Measurements from ENCODE around the gene NAT9. TPM values are rescaled to one million over a fixed set of nuclear protein-coding genes. Genes with fewer than 3 reads are reported as not detected.

NAT9 gene
- total RNA-seq = 10 to 100 TPM; 14.3 to 26.6 (median 18.1) TPM

GRCh38 chr17:74776044-74776962 is at the start of gene NAT9:
TSS of gene NAT9 (minus strand) at chr17:74776345. CDS start at chr17:74775698, 647 bp downstream.
- 1% methylated on average over 34 to 50 of the region's 64 CpGs for WGBS, 2 donors
- intact Hi-C loops (cut with DNase I; ENCODE audit: low total_unique reads) = no loop called here

DNA sequence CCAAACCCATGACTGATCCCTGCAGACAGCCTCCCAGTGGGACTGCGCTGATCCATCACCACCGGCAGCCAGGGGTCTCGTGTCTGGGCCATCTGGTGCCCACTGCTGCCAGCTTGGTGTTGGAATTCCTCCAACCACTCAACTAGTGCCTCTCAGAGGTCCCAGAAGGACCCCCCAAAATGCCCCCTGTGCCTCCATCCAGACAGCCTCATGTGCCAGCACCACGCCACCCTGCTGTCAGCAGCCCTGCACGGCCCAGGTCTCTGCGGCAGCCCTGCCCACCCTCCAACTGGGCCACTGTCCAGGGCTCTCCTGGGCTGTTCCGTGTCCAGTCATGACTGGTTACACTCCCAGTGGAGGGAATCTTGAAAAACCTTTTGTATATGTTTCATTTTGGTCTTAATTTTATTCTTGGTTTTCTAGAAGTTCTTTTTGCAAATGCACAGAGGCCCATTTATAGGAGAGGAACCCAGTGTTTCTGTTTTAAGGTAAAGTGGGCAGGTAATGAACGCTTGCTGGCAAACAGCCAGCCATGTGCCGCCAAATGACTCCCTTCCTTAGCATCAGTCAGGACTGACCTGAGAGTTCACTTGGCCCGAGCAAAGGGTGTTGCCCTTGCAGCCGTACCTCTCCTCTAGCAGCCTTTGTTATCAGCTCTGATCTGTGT is 48.9 kb upstream of the NAT9 start:
- intact Hi-C loops (cut with DNase I; ENCODE audit: low total_unique reads) = no loop called here
- TF ChIP-seq, protein P1, sequence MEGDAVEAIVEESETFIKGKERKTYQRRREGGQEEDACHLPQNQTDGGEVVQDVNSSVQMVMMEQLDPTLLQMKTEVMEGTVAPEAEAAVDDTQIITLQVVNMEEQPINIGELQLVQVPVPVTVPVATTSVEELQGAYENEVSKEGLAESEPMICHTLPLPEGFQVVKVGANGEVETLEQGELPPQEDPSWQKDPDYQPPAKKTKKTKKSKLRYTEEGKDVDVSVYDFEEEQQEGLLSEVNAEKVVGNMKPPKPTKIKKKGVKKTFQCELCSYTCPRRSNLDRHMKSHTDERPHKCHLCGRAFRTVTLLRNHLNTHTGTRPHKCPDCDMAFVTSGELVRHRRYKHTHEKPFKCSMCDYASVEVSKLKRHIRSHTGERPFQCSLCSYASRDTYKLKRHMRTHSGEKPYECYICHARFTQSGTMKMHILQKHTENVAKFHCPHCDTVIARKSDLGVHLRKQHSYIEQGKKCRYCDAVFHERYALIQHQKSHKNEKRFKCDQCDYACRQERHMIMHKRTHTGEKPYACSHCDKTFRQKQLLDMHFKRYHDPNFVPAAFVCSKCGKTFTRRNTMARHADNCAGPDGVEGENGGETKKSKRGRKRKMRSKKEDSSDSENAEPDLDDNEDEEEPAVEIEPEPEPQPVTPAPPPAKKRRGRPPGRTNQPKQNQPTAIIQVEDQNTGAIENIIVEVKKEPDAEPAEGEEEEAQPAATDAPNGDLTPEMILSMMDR (IDR thresholded peaks at IDR 0.05) = no peak
- no peak for TF ChIP-seq POLR2A (IDR thresholded peaks at IDR 0.05)
- 74 to 82% methylated on average over 11 of the region's 11 CpGs for WGBS, 2 donors
- no peak overlapping the region for H3K4me3 ChIP-seq (ENCODE audit: low read depth, poor library complexity, severe bottlenecking)
- no peak for DNase-seq (ENCODE audit: low spot score in 2 of 2)

More at GRCh38 chr17:74776044-74776962, at the start of gene NAT9:
- DNase-seq (ENCODE audit: low spot score in 2 of 2) = peak; percentile 94 to 100
- H3K4me3 ChIP-seq (ENCODE audit: low read depth, poor library complexity, severe bottlenecking) = peak within 1 kb of the TSS; percentile 81
- no peak for TF ChIP-seq POLR2A (IDR thresholded peaks at IDR 0.05)
- TF ChIP-seq, protein P1 (IDR thresholded peaks at IDR 0.05) = no peak

DNA sequence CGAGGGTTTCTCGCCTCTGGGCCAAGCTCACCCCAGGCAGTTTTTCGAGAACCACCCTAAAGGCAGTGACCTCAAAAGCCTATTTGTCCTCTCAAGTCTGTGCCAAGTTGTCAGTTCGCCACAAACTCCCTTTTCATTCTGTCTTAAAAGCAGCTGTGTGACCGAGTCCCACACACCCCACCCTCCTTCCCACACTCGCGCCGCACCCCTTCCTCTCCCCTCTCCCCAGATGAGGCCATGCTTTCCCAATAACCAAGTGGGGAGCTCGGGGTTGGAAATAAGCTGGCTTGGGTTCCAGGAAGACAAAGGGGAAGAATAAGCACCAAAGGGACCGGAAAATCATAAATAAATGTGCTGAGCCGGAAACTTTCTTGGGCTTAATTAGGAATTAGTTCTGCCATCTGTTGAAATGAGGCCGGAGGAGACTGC is 46.8 kb upstream of the NAT9 start:
- H3K4me3 ChIP-seq (ENCODE audit: low read depth, poor library complexity, severe bottlenecking) = no peak overlapping the region
- TF ChIP-seq, protein P1 (IDR thresholded peaks at IDR 0.05) = no peak
- TF ChIP-seq POLR2A (IDR thresholded peaks at IDR 0.05) = no peak
- WGBS, 2 donors = 57 to 73% methylated on average over 12 of the region's 12 CpGs
- peak in 1 of 2 donors; percentile 32 for DNase-seq (ENCODE audit: low spot score in 2 of 2)
- intact Hi-C loops (cut with DNase I; ENCODE audit: low total_unique reads) = no loop called here

DNA sequence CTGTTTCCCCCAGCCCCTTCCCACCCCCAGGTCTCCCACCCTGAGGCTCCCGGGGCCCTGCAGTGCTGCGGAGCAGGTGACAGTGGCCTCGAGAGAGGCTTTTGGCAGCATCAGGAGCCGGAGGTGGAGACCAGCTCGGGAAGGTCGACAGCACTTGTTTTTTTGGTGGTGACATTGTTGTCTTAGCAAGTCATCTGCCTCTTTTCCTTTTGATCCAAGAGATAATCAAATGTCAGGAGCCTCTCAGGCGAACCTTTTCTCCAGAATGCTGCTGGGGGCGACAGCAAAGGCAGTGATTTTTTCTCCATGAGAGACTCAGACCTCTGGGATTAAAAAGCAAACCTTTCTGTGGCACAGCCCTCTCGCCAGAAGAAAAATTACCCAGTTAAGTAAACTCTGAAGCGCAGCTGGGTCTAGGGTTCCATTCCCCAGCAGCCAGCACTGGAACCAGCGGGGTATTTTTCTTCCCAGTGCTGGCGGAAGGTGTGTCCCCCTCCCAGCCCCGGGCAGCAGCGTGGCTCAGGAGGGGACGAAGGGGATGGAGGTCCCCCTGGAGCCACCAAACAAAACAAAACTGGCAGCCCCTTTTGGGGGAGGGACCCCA is 46.3 kb upstream of the NAT9 start:
- TF ChIP-seq, protein P1 (IDR thresholded peaks at IDR 0.05) = no peak
- TF ChIP-seq POLR2A (IDR thresholded peaks at IDR 0.05) = no peak
- intact Hi-C loops (cut with DNase I; ENCODE audit: low total_unique reads) = no loop called here
- no peak overlapping the region for H3K4me3 ChIP-seq (ENCODE audit: low read depth, poor library complexity, severe bottlenecking)
- DNase-seq (ENCODE audit: low spot score in 2 of 2) = no peak
- WGBS, 2 donors = 77 to 79% methylated on average over 15 of the region's 15 CpGs

GRCh38 chr17:74821655-74822334 is 45.6 kb upstream of the NAT9 start:
- TF ChIP-seq, protein P1 (IDR thresholded peaks at IDR 0.05) = no peak
- no peak for TF ChIP-seq POLR2A (IDR thresholded peaks at IDR 0.05)
- DNase-seq (ENCODE audit: low spot score in 2 of 2) = no peak
- intact Hi-C loops (cut with DNase I; ENCODE audit: low total_unique reads) = no loop called here
- 83 to 85% methylated on average over 13 of the region's 13 CpGs for WGBS, 2 donors
- no peak overlapping the region for H3K4me3 ChIP-seq (ENCODE audit: low read depth, poor library complexity, severe bottlenecking)
